ENCODE measurements around the gene CTSA.

The CTSA gene

GRCh38 chr20:45944151-45944964, 53.2 kb downstream of the CTSA start:
- TF ChIP-seq REST (IDR thresholded peaks at IDR 0.05; ENCODE audit: insufficient read depth in 1 of 2, low read depth in 2 of 2, low read length in 2 of 2) (no peak), POLR2AphosphoS5 (IDR thresholded peaks at IDR 0.05; ENCODE audit: low read depth, low read length) (no peak), FOXP2 (optimal IDR thresholded peaks at IDR 0.05; ENCODE audit: borderline replicate concordance, extremely low read depth, extremely low read length, insufficient read depth) (no peak)

- TF ChIP-seq FOXP2 (optimal IDR thresholded peaks at IDR 0.05; ENCODE audit: borderline replicate concordance, extremely low read depth, extremely low read length, insufficient read depth) (no peak), REST (IDR thresholded peaks at IDR 0.05; ENCODE audit: insufficient read depth in 1 of 2, low read depth in 2 of 2, low read length in 2 of 2) (no peak), SIN3A (IDR thresholded peaks at IDR 0.05; ENCODE audit: borderline replicate concordance, insufficient read depth, low read length) (no peak), TAF1 (IDR thresholded peaks at IDR 0.05; ENCODE audit: borderline replicate concordance, insufficient read depth, low read length) (no peak), POLR2AphosphoS5 (IDR thresholded peaks at IDR 0.05; ENCODE audit: low read depth, low read length) (no peak)
These were observed 54.0 kb downstream of the CTSA start for GRCh38 chr20:45944965-45945677.

GRCh38 chr20:45945678-45946148, 54.6 kb downstream of the CTSA start:
- TF ChIP-seq REST (IDR thresholded peaks at IDR 0.05; ENCODE audit: insufficient read depth in 1 of 2, low read depth in 2 of 2, low read length in 2 of 2) (no peak), SIN3A (IDR thresholded peaks at IDR 0.05; ENCODE audit: borderline replicate concordance, insufficient read depth, low read length) (no peak), FOXP2 (optimal IDR thresholded peaks at IDR 0.05; ENCODE audit: borderline replicate concordance, extremely low read depth, extremely low read length, insufficient read depth) (no peak), TAF1 (IDR thresholded peaks at IDR 0.05; ENCODE audit: borderline replicate concordance, insufficient read depth, low read length) (no peak), POLR2AphosphoS5 (IDR thresholded peaks at IDR 0.05; ENCODE audit: low read depth, low read length) (no peak)

DNA sequence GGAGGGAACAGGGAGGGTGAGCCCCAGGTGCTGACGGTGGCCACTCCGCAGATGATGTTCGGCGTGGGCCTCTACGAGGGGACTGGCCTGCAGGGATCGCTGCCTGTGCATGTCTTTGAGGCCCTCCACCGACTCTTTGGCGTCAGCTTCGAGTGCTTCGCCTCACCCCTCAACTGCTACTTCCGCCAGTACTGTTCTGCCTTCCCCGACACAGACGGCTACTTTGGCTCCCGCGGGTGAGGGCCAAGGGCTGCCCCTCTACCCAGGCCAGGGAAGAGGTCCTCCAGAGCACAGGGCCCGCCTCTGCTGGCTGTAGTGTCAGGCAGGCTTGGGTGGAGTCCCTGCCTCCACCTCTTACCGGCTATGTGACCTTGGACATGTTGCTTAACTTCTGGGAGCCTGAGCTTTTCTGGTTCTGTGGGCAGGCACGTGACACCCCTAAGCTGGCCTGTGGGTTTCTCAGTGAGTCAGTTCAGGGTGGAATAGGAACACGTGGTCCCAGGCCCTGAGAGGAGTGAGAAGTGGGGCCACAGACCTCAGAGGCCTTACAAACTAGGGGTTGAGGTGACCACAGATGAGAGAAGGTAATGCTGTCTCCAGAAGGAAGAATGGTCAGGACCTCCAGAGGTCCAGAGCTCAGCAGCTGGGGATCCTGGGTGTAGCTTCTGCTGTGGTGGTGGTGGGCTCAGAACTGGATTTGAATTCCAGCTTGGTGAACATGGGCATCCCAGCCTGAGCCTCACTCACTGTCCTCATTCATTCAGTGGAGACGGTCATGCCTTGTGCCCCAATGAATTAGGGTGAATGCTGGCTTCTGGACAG, 55.2 kb downstream of the CTSA start:
- TF ChIP-seq TAF1 (IDR thresholded peaks at IDR 0.05; ENCODE audit: borderline replicate concordance, insufficient read depth, low read length) (no peak), SIN3A (IDR thresholded peaks at IDR 0.05; ENCODE audit: borderline replicate concordance, insufficient read depth, low read length) (no peak), REST (IDR thresholded peaks at IDR 0.05; ENCODE audit: insufficient read depth in 1 of 2, low read depth in 2 of 2, low read length in 2 of 2) (no peak), POLR2AphosphoS5 (IDR thresholded peaks at IDR 0.05; ENCODE audit: low read depth, low read length) (no peak), FOXP2 (optimal IDR thresholded peaks at IDR 0.05; ENCODE audit: borderline replicate concordance, extremely low read depth, extremely low read length, insufficient read depth) (no peak)

Measured in PFSK-1 (cell line).